HEK293 (cell line): Measurements from ENCODE around the gene ZNF76.

Experiments
- CTCF ChIP-seq: fragments of 450-650 bp; formaldehyde crosslinking; IDR thresholded peaks from 2 replicates; pipeline ENCODE4 v1.5.1; 2016; ENCODE audit warnings: missing biosample characterization, missing genetic modification characterization
- HIC1 ChIP-seq: fragments of 450-650 bp; formaldehyde crosslinking; IDR thresholded peaks from 2 replicates; pipeline ENCODE4 v1.5.1; 2016; ENCODE audit warnings: missing biosample characterization, missing genetic modification characterization
- HOXA7 ChIP-seq: sonication (generic); formaldehyde crosslinking; IDR thresholded peaks from 2 replicates; pipeline ENCODE4 v1.8.1; 2022; ENCODE audit warnings: missing genetic modification reagents, borderline replicate concordance
- KLF10 ChIP-seq: fragments of 450-650 bp; IDR thresholded peaks from 2 replicates; pipeline ENCODE4 v1.5.1; 2018; ENCODE audit warnings: missing biosample characterization, mild to moderate bottlenecking, missing genetic modification characterization
- KLF9 ChIP-seq: fragments of 450-650 bp; formaldehyde crosslinking; IDR thresholded peaks from 2 replicates; pipeline ENCODE4 v1.5.1; 2016; ENCODE audit warnings: missing biosample characterization, missing genetic modification characterization, low read depth
- MEIS1 ChIP-seq: sonication (generic); formaldehyde crosslinking; IDR thresholded peaks from 2 replicates; pipeline ENCODE4 v1.8.1; 2022; ENCODE audit warnings: missing genetic modification reagents, mild to moderate bottlenecking, borderline replicate concordance
- PBX3 ChIP-seq: sonication (generic); formaldehyde crosslinking; IDR thresholded peaks from 2 replicates; pipeline ENCODE4 v1.8.1; 2022; ENCODE audit warnings: mild to moderate bottlenecking, moderate library complexity, missing genetic modification reagents
- PRDM4 ChIP-seq: fragments of 450-650 bp; formaldehyde crosslinking; IDR thresholded peaks from 2 replicates; pipeline ENCODE4 v1.5.1; 2017; ENCODE audit warnings: missing biosample characterization, missing genetic modification characterization
- SALL2 ChIP-seq: fragments of 450-650 bp; formaldehyde crosslinking; IDR thresholded peaks from 2 replicates; pipeline ENCODE4 v1.5.0; 2017; ENCODE audit warnings: missing biosample characterization, mild to moderate bottlenecking, missing genetic modification characterization, borderline replicate concordance
- SP2 ChIP-seq: fragments of 450-650 bp; formaldehyde crosslinking; IDR thresholded peaks from 2 replicates; pipeline ENCODE4 v1.5.1; 2016; ENCODE audit warnings: missing biosample characterization, missing genetic modification characterization
- TRIM28 ChIP-seq: IDR thresholded peaks from 2 replicates; pipeline ENCODE4 v1.6.1; 2011; ENCODE audit warnings: low read length, control low read depth, borderline replicate concordance
- ZEB2 ChIP-seq: fragments of 450-650 bp; formaldehyde crosslinking; IDR thresholded peaks from 2 replicates; pipeline ENCODE4 v1.5.1; 2016; ENCODE audit warnings: missing biosample characterization, missing genetic modification characterization
- ZFP3 ChIP-seq: fragments of 450-650 bp; formaldehyde crosslinking; IDR thresholded peaks from 2 replicates; pipeline ENCODE4 v1.5.1; 2016; ENCODE audit warnings: low read depth, missing biosample characterization, missing genetic modification characterization
- ZNF138 ChIP-seq: fragments of 450-650 bp; formaldehyde crosslinking; IDR thresholded peaks from 2 replicates; pipeline ENCODE4 v1.5.1; 2016; ENCODE audit warnings: missing biosample characterization, missing genetic modification characterization, borderline replicate concordance
- ZNF157 ChIP-seq: fragments of 450-650 bp; formaldehyde crosslinking; IDR thresholded peaks from 2 replicates; pipeline ENCODE4 v1.5.1; 2016; ENCODE audit warnings: missing biosample characterization, missing genetic modification characterization
- ZNF18 ChIP-seq: fragments of 450-650 bp; formaldehyde crosslinking; IDR thresholded peaks from 2 replicates; pipeline ENCODE4 v1.5.1; 2016; ENCODE audit warnings: missing biosample characterization, missing genetic modification characterization
- ZNF214 ChIP-seq: fragments of 450-650 bp; formaldehyde crosslinking; IDR thresholded peaks from 2 replicates; pipeline ENCODE4 v1.5.1; 2017; ENCODE audit warnings: missing biosample characterization, mild to moderate bottlenecking, missing genetic modification characterization, borderline replicate concordance
- ZNF239 ChIP-seq: fragments of 450-650 bp; formaldehyde crosslinking; IDR thresholded peaks from 2 replicates; pipeline ENCODE4 v1.5.1; 2016; ENCODE audit warnings: missing biosample characterization, missing genetic modification characterization
- ZNF292 ChIP-seq: fragments of 450-650 bp; formaldehyde crosslinking; IDR thresholded peaks from 2 replicates; pipeline ENCODE4 v1.5.1; 2016; ENCODE audit warnings: low read depth, missing biosample characterization, missing genetic modification characterization, borderline replicate concordance
- ZNF585B ChIP-seq: fragments of 450-650 bp; formaldehyde crosslinking; IDR thresholded peaks from 2 replicates; pipeline ENCODE4 v1.5.1; 2016; ENCODE audit warnings: missing biosample characterization, missing genetic modification characterization
- ZNF624 ChIP-seq: fragments of 450-650 bp; formaldehyde crosslinking; IDR thresholded peaks from 2 replicates; pipeline ENCODE4 v1.5.1; 2017; ENCODE audit warnings: missing biosample characterization, missing genetic modification characterization
- ZNF692 ChIP-seq: fragments of 450-650 bp; formaldehyde crosslinking; IDR thresholded peaks from 2 replicates; pipeline ENCODE4 v1.5.1; 2016; ENCODE audit warnings: missing biosample characterization, missing genetic modification characterization
- ZNF76 ChIP-seq: fragments of 450-650 bp; formaldehyde crosslinking; IDR thresholded peaks from 2 replicates; pipeline ENCODE4; 2016; ENCODE audit warnings: low read depth, missing biosample characterization, missing genetic modification characterization, borderline replicate concordance
- ZSCAN23 ChIP-seq: fragments of 450-650 bp; formaldehyde crosslinking; IDR thresholded peaks from 2 replicates; pipeline ENCODE4 v1.5.1; 2016; ENCODE audit warnings: missing biosample characterization, missing genetic modification characterization
- TF ChIP-seq, protein P1 (sequence below): fragments of 450-650 bp; formaldehyde crosslinking; IDR thresholded peaks from 2 replicates; pipeline ENCODE4 v1.5.1; 2016; ENCODE audit warnings: missing biosample characterization, missing genetic modification characterization

The ZNF76 gene

DNA sequence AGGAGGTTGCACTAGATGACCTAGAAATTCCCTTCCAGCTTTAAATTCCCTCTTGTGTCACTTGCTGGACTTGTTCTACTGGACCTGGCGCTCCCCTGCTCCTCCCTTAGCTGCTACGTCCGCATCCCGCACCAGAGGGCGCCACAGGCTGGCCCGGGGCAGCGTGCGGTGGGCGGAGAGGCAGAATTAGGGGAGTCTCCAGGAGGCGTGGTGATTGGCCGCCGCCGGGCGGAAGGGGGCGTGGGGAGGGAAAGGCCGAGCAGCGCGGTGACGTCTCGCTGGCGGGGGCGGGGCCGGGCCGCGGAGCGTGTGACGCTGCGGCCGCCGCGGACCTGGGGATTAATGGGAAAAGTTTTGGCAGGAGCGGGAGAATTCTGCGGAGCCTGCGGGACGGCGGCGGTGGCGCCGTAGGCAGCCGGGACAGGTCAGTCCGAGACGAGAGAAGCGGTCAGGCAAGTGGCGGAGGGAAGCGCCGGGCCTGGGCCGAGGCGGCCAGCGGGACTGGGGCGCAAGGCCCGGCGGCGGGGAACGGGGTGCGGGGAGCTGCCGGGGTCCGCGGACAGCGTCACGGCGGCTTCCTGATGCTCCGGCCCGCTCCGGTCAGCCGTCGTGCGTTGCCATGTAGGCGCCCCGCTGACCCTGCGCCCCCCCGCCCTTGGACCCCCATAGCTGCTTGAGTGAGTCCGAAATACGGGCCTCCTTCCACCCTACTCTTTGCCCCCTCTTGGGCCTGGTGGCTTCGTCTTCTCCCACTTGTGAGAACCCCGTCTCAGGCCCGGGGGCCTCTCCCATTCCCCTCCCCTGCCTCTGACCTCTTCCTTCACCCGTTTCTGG, 82.9 kb downstream of the ZNF76 start, which contains the start of gene PPARD (continued):
- TF ChIP-seq TRIM28 = no peak
- TF ChIP-seq ZNF292 = no peak
- TF ChIP-seq HIC1 = no peak
- peak; percentile 77; the same call in 1 of the 2 replicates for TF ChIP-seq PBX3 (CRISPR knock-in tag)
- TF ChIP-seq ZNF138 (tag by site-specific recombination) = no peak
- TF ChIP-seq ZNF76 (tag by site-specific recombination) = peak; percentile 36; the same call in 1 of the 2 replicates
- no peak for TF ChIP-seq PRDM4 (tag by site-specific recombination)
- peak; percentile 93 for TF ChIP-seq SP2 (tag by site-specific recombination)
- TF ChIP-seq KLF9 (tag by site-specific recombination) = peak; percentile 97
- no peak for TF ChIP-seq ZSCAN23 (tag by site-specific recombination)
- no peak for TF ChIP-seq ZNF585B (tag by site-specific recombination)
- no peak for TF ChIP-seq HOXA7 (CRISPR knock-in tag)
- no peak for TF ChIP-seq ZFP3 (tag by site-specific recombination)
- TF ChIP-seq, protein P1, sequence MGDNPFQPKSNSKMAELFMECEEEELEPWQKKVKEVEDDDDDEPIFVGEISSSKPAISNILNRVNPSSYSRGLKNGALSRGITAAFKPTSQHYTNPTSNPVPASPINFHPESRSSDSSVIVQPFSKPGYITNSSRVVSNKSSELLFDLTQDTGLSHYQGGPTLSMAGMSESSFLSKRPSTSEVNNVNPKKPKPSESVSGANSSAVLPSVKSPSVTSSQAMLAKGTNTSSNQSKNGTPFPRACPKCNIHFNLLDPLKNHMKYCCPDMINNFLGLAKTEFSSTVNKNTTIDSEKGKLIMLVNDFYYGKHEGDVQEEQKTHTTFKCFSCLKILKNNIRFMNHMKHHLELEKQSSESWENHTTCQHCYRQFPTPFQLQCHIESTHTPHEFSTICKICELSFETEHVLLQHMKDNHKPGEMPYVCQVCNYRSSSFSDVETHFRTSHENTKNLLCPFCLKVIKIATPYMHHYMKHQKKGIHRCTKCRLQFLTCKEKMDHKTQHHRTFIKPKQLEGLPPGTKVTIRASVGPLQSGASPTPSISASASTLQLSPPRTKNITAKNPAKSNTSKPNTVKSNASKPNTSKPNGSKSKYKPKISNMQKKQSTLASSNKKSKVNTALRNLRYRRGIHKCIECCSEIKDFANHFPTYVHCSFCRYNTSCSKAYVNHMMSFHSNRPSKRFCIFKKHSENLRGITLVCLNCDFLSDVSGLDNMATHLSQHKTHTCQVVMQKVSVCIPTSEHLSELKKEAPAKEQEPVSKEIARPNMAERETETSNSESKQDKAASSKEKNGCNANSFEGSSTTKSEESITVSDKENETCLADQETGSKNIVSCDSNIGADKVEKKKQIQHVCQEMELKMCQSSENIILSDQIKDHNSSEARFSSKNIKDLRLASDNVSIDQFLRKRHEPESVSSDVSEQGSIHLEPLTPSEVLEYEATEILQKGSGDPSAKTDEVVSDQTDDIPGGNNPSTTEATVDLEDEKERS (tag by site-specific recombination) = no peak
- no peak for TF ChIP-seq ZNF214
- peak; percentile 54; the same call in 1 of the 2 replicates for TF ChIP-seq ZEB2 (tag by site-specific recombination)
- no peak for TF ChIP-seq ZNF624 (tag by site-specific recombination)
- no peak for TF ChIP-seq ZNF239
- TF ChIP-seq CTCF = peak; percentile 97
- TF ChIP-seq ZNF157 (tag by site-specific recombination) = no peak
- TF ChIP-seq ZNF18 (tag by site-specific recombination) = no peak
- TF ChIP-seq KLF10 (tag by site-specific recombination) = peak; percentile 95
- TF ChIP-seq SALL2 (tag by site-specific recombination) = no peak
- no peak for TF ChIP-seq MEIS1 (CRISPR knock-in tag)
- no peak; the same call in none of the 2 replicates for TF ChIP-seq ZNF692 (tag by site-specific recombination)
